A673 (cell line): ENCODE results near the gene CES5A.
"Not testable (repeated sequence)": the region's sequence is repeated elsewhere in the genome, so short reads cannot be mapped to it uniquely, and the experiment has no call there.

Experiments
- CTCF ChIP-seq: fragments of 300-800, 200-600 bp; sonication (generic); conservative IDR thresholded peaks from 2 replicates; pipeline ENCODE4 v1.5.1; 2017; ENCODE audit warnings: low read depth, mild to moderate bottlenecking, antibody characterized with exemption, low read length, moderate library complexity, mixed read lengths
- EZH2 ChIP-seq: fragments of 200-600 bp; sonication (generic); IDR thresholded peaks from 2 replicates; pipeline ENCODE4 v1.6.1; 2017; ENCODE audit warnings: borderline replicate concordance, low read depth, mild to moderate bottlenecking, mixed read lengths, antibody characterized with exemption, low read length; ENCODE audit not compliant: poor library complexity, severe bottlenecking

- not testable (repeated sequence) for TF ChIP-seq EZH2, CTCF
Observed at GRCh38 chr16:55829232-55829631, 45.9 kb downstream of the CES5A start.
